Endometrial microvascular endothelial cells (primary cell): ENCODE measurements around the gene KCNN3. TPM values are rescaled to one million over a fixed set of nuclear protein-coding genes. Genes with fewer than 3 reads are reported as not detected.
"Not testable (repeated sequence)": the region's sequence is repeated elsewhere in the genome, so short reads cannot be mapped to it uniquely, and the experiment has no call there.

Source experiments
- in situ Hi-C: cut with HindIII; loops from 2 replicates; pipeline ENCODE4 v1.10.0; 2017; ENCODE audit warnings: low sequenced_read_pairs, low pct_unique_long_range_greater_than_20kb; ENCODE audit errors: inconsistent ontology term
- total RNA-seq: library from RNA; depleted of rRNA; stranded (reverse); fragments of >200 nt; gene quantifications from one replicate; pipeline ENCODE4 v1.2.3, GENCODE V29; 2015; ENCODE audit errors: inconsistent ontology term

KCNN3 gene
- total RNA-seq, 1 donor from 2014 or later, result 0.28 TPM

GRCh38 chr1:154711416-154711815, 158.7 kb downstream of the KCNN3 start:
- in situ Hi-C loops, result no loop called here

- in situ Hi-C loops, result no loop called here
Observed at GRCh38 chr1:154710106-154710505, 160.0 kb downstream of the KCNN3 start.

DNA sequence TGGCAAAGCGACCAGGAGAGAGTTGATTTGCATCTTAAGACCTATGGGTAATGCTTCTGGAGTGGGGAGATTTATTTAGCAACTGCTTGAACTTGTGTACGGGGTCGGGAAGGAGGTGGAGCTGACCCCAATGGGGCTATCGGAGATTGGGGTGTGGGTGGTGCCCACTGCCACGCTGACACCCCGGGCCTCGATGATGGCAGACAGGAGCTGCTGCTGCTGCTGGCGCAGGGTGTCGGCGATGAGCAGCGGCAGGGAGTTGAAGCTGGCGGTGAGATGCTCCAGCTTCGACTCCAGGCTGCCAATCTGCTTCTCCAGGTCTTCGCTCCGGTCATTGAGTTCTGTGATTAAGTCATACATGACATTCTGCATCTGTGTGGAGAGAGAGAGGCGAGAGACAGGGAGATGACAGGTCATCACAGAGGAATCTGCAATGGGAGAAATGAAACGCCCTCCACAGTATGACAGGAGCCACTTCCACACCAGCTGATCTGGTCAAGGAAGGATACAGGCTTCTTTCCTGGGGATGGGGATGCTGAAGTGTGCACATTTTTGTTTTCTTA, 162.1 kb downstream of the KCNN3 start:
- in situ Hi-C loops, result no loop called here

DNA sequence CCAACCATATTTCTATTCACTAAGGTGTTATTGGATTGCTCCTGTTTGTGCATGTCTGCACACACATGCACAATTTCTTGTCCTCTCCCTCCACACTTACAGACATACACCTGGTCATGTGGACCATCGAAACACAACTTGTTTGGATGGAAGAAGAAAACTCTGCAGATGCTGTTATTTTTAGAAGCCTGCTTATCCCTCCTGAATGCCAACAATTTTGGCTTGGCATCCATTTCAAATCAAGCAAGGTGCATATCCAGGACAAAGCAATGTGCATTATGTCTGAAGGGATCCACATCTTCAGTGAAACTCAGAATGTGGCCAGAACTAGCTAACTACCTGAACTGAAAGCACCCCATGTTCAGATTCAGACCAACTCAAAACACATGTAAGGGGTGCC, 163.2 kb downstream of the KCNN3 start:
- in situ Hi-C loops, result no loop called here

DNA sequence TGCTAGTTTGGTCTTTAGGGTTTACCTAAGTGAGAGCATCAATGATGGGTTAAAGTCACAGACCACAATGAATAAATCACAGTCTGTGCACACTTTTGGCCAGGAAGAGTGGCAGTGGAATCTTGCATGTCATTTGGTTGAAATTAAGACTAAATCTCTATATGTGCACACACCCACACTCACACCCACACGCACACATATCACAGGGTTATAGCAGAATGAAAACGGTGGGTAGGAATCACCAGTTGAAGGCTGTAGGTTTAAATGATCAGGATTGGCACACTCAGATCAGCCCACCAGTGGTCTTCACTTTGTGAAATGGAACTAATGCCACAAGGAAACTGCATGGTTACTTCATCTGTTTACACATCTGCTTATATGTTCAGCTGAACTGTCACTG, 164.5 kb downstream of the KCNN3 start:
- in situ Hi-C loops, result no loop called here

GRCh38 chr1:154703170-154703569, 166.9 kb downstream of the KCNN3 start:
- in situ Hi-C loops, result no loop called here

GRCh38 chr1:154698320-154699096, 171.6 kb downstream of the KCNN3 start:
- in situ Hi-C loops, result no loop called here

DNA sequence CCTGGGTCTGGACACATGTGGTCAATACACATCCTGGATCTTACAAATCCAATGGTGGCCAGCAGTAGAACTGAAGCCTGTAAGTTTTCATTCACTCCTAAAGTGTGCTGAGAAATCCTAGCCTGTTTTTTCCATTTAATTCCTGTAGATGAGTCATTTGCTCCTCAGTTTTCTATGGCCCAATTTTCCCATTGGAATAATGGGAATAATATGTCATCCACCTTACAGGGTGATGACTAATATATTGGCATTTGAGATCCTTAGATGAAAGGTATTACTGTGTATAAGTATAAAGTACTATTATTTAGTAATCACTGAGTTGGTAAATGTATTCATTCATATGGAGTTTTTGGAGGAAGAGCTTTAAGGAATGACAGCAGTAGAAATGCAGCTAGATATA, 172.4 kb downstream of the KCNN3 start:
- in situ Hi-C loops, result no loop called here

- in situ Hi-C loops, result no loop called here
Observed at GRCh38 chr1:154696456-154696855, 173.6 kb downstream of the KCNN3 start.

DNA sequence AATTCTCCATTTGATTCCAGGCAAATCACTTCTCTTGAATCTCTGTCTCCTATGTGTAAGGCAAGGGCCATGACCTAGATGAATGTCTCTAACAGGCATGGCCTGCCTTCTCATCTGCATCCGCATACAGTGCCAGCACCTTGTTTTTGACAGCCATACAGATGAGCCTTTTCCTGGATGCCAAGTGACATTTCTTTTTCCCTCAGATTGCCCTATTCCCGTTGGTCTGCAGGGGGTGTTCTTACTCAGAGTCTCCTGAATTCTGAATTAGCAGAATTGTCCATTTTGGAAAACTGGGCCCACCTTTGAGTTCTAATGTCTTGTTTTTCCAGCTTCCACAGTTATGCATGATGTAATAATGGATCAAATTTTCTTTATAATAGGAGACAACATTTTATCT, 174.1 kb downstream of the KCNN3 start:
- in situ Hi-C loops, result no loop called here

GRCh38 chr1:154694995-154695394, 175.1 kb downstream of the KCNN3 start:
- in situ Hi-C loops, result no loop called here

- in situ Hi-C loops, result no loop called here
Observed at GRCh38 chr1:154689083-154689482, 181.0 kb downstream of the KCNN3 start.

- in situ Hi-C loops, result no loop called here
Observed at GRCh38 chr1:154686507-154686906, 183.6 kb downstream of the KCNN3 start.

- in situ Hi-C loops, result no loop called here
Observed at GRCh38 chr1:154683820-154684219, 186.3 kb downstream of the KCNN3 start.

- in situ Hi-C loops, result no loop called here
Observed at GRCh38 chr1:154682254-154682653, 187.8 kb downstream of the KCNN3 start.

GRCh38 chr1:154677844-154678243, 192.2 kb downstream of the KCNN3 start:
- in situ Hi-C loops, result not testable (repeated sequence)

GRCh38 chr1:154676847-154677246, 193.2 kb downstream of the KCNN3 start:
- in situ Hi-C loops, result not testable (repeated sequence)

GRCh38 chr1:154674456-154674855, 195.6 kb downstream of the KCNN3 start:
- in situ Hi-C loops, result not testable (repeated sequence)

DNA sequence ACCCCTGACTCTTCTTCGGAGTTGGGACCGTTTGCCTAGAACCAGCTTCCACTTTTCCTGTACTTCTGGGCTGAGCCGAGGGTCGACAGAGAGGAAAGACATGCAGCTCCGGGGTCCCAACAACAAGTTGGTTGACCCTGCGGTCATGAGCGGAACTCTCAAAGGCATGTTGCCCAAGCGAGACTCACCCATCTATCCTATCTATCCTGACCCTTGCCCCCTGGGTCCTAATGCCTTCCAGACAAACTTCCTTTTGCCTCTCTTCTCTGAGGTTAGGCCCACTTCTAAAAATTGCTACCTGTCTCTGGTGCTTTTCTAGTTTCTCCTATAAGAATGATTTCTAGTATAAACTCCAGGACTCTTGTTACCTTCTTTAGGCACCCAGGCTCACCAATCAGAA, 197.8 kb downstream of the KCNN3 start:
- in situ Hi-C loops, result not testable (repeated sequence)

GRCh38 chr1:154671412-154671811, 198.7 kb downstream of the KCNN3 start:
- in situ Hi-C loops, result not testable (repeated sequence)
